Progenitor cell of endocrine pancreas (in vitro differentiated cells): ENCODE data around the gene DDX31. TPM values are rescaled to one million over a fixed set of nuclear protein-coding genes. Genes with fewer than 3 reads are reported as not detected.

Source experiments
- DNase-seq: peaks from one replicate; pipeline ENCODE4 v3.0.0; 2021; ENCODE audit warnings: low spot score; ENCODE audit not compliant: unreplicated experiment
- H3K27ac Mint-ChIP-seq: 2 replicates; pipeline ENCODE4 v1.8.0; 2021; ENCODE audit warnings: mild to moderate bottlenecking, moderate library complexity, mixed read lengths
- H3K27me3 Mint-ChIP-seq: 2 replicates; pipeline ENCODE4 v1.8.0; 2021; ENCODE audit warnings: mixed read lengths
- H3K36me3 Mint-ChIP-seq: 2 replicates; pipeline ENCODE4 v1.8.0; 2022; ENCODE audit warnings: mixed read lengths; ENCODE audit not compliant: insufficient read depth
- H3K4me1 Mint-ChIP-seq: 2 replicates; pipeline ENCODE4 v1.8.0; 2021; ENCODE audit warnings: low read depth, mixed read lengths
- H3K4me3 Mint-ChIP-seq: 2 replicates; pipeline ENCODE4 v1.8.0; 2021; ENCODE audit warnings: low read depth, mild to moderate bottlenecking, moderate library complexity, mixed read lengths
- H3K9me3 Mint-ChIP-seq: 2 replicates; pipeline ENCODE4 v1.8.0; 2021; ENCODE audit warnings: low read depth, mixed read lengths
- total RNA-seq: library from RNA; stranded (reverse); gene quantifications from 2 replicates; pipeline ENCODE4 v1.2.1, GENCODE V29; 2021
- TF ChIP-seq, protein P1 (sequence below): fragments of 200-600 bp; sonication (generic); IDR thresholded peaks from one replicate; pipeline ENCODE4 v1.5.0; 2021; ENCODE audit warnings: antibody characterized with exemption, mild to moderate bottlenecking; ENCODE audit not compliant: unreplicated experiment

The DDX31 gene
- total RNA-seq, 1 donor from 2014 or later: 16.7 TPM

DNA sequence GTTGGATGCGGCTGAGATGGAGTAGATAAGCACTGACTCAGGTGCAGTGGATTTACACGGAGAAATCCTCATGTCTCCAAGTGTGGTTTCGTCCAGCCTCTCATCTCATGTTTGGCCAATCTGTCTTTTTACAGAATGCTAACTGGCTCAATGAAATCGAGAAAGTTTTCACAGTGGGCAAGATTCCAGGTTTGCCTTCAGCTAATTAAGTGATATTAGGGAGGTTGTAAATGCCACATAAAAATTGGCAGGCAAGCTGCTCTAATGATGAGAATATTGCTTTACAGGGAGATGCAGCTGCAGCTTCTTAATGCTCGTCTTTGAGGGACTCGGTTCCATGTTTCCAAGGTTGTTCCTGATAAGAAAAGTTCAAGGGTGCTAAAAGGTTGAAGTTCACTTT, 63.7 kb downstream of the DDX31 start:
- no peaks in the 10 kb centered on the region for H3K4me1 Mint-ChIP-seq
- TF ChIP-seq, protein P1, sequence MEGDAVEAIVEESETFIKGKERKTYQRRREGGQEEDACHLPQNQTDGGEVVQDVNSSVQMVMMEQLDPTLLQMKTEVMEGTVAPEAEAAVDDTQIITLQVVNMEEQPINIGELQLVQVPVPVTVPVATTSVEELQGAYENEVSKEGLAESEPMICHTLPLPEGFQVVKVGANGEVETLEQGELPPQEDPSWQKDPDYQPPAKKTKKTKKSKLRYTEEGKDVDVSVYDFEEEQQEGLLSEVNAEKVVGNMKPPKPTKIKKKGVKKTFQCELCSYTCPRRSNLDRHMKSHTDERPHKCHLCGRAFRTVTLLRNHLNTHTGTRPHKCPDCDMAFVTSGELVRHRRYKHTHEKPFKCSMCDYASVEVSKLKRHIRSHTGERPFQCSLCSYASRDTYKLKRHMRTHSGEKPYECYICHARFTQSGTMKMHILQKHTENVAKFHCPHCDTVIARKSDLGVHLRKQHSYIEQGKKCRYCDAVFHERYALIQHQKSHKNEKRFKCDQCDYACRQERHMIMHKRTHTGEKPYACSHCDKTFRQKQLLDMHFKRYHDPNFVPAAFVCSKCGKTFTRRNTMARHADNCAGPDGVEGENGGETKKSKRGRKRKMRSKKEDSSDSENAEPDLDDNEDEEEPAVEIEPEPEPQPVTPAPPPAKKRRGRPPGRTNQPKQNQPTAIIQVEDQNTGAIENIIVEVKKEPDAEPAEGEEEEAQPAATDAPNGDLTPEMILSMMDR: no peak
- H3K27ac Mint-ChIP-seq: no peak overlapping the region
- H3K4me3 Mint-ChIP-seq: no peak overlapping the region
- H3K36me3 Mint-ChIP-seq: peaks cover 13% of the 10 kb centered on the region
- H3K27me3 Mint-ChIP-seq: no peaks in the 10 kb centered on the region
- no peak for DNase-seq
- no peaks in the 10 kb centered on the region for H3K9me3 Mint-ChIP-seq

GRCh38 chr9:132605387-132605786, 64.4 kb downstream of the DDX31 start:
- no peaks in the 10 kb centered on the region for H3K9me3 Mint-ChIP-seq
- H3K27me3 Mint-ChIP-seq: no peaks in the 10 kb centered on the region
- no peak overlapping the region for H3K27ac Mint-ChIP-seq
- no peak for DNase-seq
- TF ChIP-seq, protein P1: no peak
- no peaks in the 10 kb centered on the region for H3K4me1 Mint-ChIP-seq
- H3K36me3 Mint-ChIP-seq: peaks cover 10% of the 10 kb centered on the region
- no peak overlapping the region for H3K4me3 Mint-ChIP-seq

GRCh38 chr9:132602207-132602606, 67.6 kb downstream of the DDX31 start:
- Mint-ChIP-seq H3K27me3 (no peaks in the 10 kb centered on the region), H3K27ac (no peak overlapping the region), H3K4me1 (no peaks in the 10 kb centered on the region), H3K36me3 (peaks cover 13% of the 10 kb centered on the region), H3K4me3 (no peak overlapping the region), H3K9me3 (no peaks in the 10 kb centered on the region)
- DNase-seq: no peak
- TF ChIP-seq, protein P1: no peak

DNA sequence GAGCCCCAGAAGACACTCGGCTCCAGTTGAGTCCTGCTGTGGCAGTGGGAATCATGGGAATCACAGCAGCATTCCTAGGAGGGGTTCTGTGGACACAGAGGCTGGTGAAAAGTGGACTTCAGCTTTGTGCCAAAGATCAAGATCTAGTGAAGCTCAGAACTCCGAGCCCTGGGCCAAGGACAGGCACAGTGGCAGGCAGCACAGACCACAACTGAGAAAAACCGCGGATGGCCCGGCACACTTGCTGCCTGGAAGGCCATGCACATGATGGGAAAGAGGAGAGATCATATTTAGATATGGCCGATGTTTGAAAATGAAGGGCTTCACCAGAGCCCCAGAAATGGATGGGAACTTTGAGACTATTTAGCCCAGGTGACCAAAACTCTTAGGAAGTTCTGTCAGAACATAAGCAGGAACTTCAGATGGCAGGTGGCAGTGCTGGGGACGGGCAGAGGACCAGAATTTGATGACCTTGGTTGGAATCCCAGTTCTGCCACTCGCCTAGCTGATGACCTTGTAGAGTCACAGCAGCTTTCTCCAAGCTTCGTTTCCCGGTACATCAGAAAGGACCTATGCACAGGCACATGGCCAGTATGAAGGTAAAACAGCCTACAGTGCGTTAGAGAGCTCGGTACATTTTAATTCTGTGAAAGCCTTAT, 69.3 kb downstream of the DDX31 start:
- Mint-ChIP-seq H3K4me3 (no peak overlapping the region), H3K27ac (no peak overlapping the region), H3K4me1 (no peaks in the 10 kb centered on the region), H3K27me3 (no peaks in the 10 kb centered on the region), H3K9me3 (no peaks in the 10 kb centered on the region), H3K36me3 (peaks cover 18% of the 10 kb centered on the region)
- DNase-seq: no peak
- TF ChIP-seq, protein P1: no peak

GRCh38 chr9:132597073-132597775, 72.6 kb downstream of the DDX31 start:
- DNase-seq: no peak
- Mint-ChIP-seq H3K4me3 (no peak overlapping the region), H3K4me1 (no peaks in the 10 kb centered on the region), H3K27me3 (peaks cover 15% of the 10 kb centered on the region), H3K27ac (no peak overlapping the region), H3K9me3 (no peaks in the 10 kb centered on the region), H3K36me3 (peaks cover 24% of the 10 kb centered on the region)
- TF ChIP-seq, protein P1: no peak
